Fibroblast of lung (primary cell): ENCODE measurements around the gene DCUN1D2. TPM values are rescaled to one million over a fixed set of nuclear protein-coding genes. Genes with fewer than 3 reads are reported as not detected.

Experiments used
- DNase-seq, 2 donors: peaks; one replicate each; pipeline versions ENCODE4 v3.0.0 to v3.0.0-alpha.2; 2010; ENCODE audit warnings: low read depth in 2 of 2
- H2AFZ ChIP-seq: 2 replicates; pipeline ENCODE4 v1.5.1; 2012; ENCODE audit warnings: low read length, control low read depth, inconsistent platforms
- H3K27ac ChIP-seq: 2 replicates; pipeline ENCODE4 v1.5.1; 2011; ENCODE audit warnings: low read length, control low read depth; ENCODE audit not compliant: insufficient read depth
- H3K27me3 ChIP-seq: 2 replicates; pipeline ENCODE4 v1.5.1; 2011; ENCODE audit warnings: mild to moderate bottlenecking, low read length; ENCODE audit not compliant: control insufficient read depth, insufficient read depth
- H3K36me3 ChIP-seq: 2 replicates; pipeline ENCODE4 v1.5.1; 2011; ENCODE audit warnings: low read length; ENCODE audit not compliant: control insufficient read depth, insufficient read depth
- H3K4me1 ChIP-seq: 2 replicates; pipeline ENCODE4 v1.5.1; 2011; ENCODE audit warnings: low read length; ENCODE audit not compliant: control insufficient read depth, insufficient read depth; ENCODE audit errors: extremely low read depth
- H3K4me2 ChIP-seq: 2 replicates; pipeline ENCODE4 v1.5.1; 2011; ENCODE audit warnings: low read length, control low read depth; ENCODE audit not compliant: insufficient read depth; ENCODE audit errors: extremely low read depth
- H3K4me3 ChIP-seq, 4 experiments: fragments of 200-600 bp in 1 of 4; sonication (generic) in 1 of 4; replicated peaks in 1 of 4; 2 replicates each; pipeline ENCODE4 v1.5.1; 2011 to 2016; ENCODE audit warnings: low read length in 4 of 4, low read depth in 3 of 4, mild to moderate bottlenecking in 3 of 4, control low read depth in 2 of 4, inconsistent platforms in 1 of 4, mixed read lengths in 1 of 4; ENCODE audit not compliant: insufficient read depth in 1 of 4; ENCODE audit errors: control extremely low read depth in 1 of 4
- H3K79me2 ChIP-seq: 2 replicates; pipeline ENCODE4 v1.5.1; 2012; ENCODE audit warnings: mild to moderate bottlenecking, low read length, inconsistent platforms; ENCODE audit not compliant: control insufficient read depth, insufficient read depth
- H3K9ac ChIP-seq: 2 replicates; pipeline ENCODE4 v1.5.1; 2011; ENCODE audit warnings: mild to moderate bottlenecking, low read length, control low read depth; ENCODE audit not compliant: insufficient read depth
- H3K9me3 ChIP-seq: 2 replicates; pipeline ENCODE4 v1.5.1; 2012; ENCODE audit warnings: low read depth, low read length; ENCODE audit not compliant: control insufficient read depth, insufficient read depth
- H4K20me1 ChIP-seq: 2 replicates; pipeline ENCODE4 v1.5.1; 2011; ENCODE audit warnings: low read length; ENCODE audit not compliant: control insufficient read depth, insufficient read depth; ENCODE audit errors: extremely low read depth
- EZH2 ChIP-seq: IDR thresholded peaks from 2 replicates; pipeline ENCODE4 v1.5.1; 2012; ENCODE audit warnings: low read length, control low read depth, mild to moderate bottlenecking; ENCODE audit errors: missing control alignments
- polyA plus RNA-seq, 2 donors: library from polyadenylated mRNA; depleted of rRNA in 1 of 2; stranded (reverse) in 1 of 2; unstranded in 1 of 2; fragments of >200 nt; gene quantifications; 2 replicates each; pipeline ENCODE4 v1.2.1, GENCODE V29; 2011 to 2012; ENCODE audit warnings: missing spikeins in 1 of 2
- total RNA-seq: library from RNA; depleted of rRNA; stranded (reverse); fragments of >200 nt; gene quantifications from 2 replicates; pipeline ENCODE4 v1.2.1, GENCODE V29; 2014
- TF ChIP-seq, protein P1 (sequence below), 2 donors: IDR thresholded peaks in 1 of 2; conservative IDR thresholded peaks in 1 of 2; 1 replicate in 1 of 2; 2 replicates in 1 of 2; pipeline ENCODE4 v1.5.1; 2011 to 2012; ENCODE audit warnings: low read length in 2 of 2, control low read depth in 1 of 2, inconsistent platforms in 1 of 2, low read depth in 1 of 2, mild to moderate bottlenecking in 1 of 2

Gene DCUN1D2
- total and polyA plus RNA-seq, 2 donors (not counting 1 experiment from before 2014, with no cell fraction given), result 10.7 to 11.6 TPM

DNA sequence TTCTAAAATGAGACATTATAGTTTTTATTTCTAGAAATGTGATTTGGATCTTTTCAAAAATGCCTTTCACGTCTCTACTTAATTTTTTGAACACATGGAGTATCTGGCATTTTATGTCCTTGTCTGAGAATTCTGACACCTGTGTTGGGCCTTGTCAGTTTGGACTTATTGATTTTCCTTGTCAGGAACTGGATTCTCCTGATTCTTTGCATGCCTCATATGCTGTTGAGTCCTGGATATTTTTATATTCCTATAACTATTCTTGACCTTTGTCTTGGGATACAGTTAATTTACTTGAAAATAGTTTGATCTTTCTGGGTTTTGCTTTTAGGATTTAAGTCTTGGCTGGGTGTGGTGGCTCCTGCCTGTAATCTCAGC is 47.5 kb downstream of the DCUN1D2 start:
- no peaks in the 10 kb centered on the region for H3K4me1 ChIP-seq
- no peak overlapping the region for H3K4me2 ChIP-seq
- H3K9me3 ChIP-seq, result no peaks in the 10 kb centered on the region
- no peaks in the 10 kb centered on the region for H3K79me2 ChIP-seq
- H3K4me3 ChIP-seq, result no peak overlapping the region
- no peaks in the 10 kb centered on the region for H3K27me3 ChIP-seq
- DNase-seq, result no peak
- no peak overlapping the region for H2AFZ ChIP-seq
- no peaks in the 10 kb centered on the region for H3K36me3 ChIP-seq
- TF ChIP-seq EZH2, result no peak
- TF ChIP-seq, protein P1, sequence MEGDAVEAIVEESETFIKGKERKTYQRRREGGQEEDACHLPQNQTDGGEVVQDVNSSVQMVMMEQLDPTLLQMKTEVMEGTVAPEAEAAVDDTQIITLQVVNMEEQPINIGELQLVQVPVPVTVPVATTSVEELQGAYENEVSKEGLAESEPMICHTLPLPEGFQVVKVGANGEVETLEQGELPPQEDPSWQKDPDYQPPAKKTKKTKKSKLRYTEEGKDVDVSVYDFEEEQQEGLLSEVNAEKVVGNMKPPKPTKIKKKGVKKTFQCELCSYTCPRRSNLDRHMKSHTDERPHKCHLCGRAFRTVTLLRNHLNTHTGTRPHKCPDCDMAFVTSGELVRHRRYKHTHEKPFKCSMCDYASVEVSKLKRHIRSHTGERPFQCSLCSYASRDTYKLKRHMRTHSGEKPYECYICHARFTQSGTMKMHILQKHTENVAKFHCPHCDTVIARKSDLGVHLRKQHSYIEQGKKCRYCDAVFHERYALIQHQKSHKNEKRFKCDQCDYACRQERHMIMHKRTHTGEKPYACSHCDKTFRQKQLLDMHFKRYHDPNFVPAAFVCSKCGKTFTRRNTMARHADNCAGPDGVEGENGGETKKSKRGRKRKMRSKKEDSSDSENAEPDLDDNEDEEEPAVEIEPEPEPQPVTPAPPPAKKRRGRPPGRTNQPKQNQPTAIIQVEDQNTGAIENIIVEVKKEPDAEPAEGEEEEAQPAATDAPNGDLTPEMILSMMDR (conservative IDR thresholded peaks at IDR 0.05 in 1 of 2, IDR thresholded peaks at IDR 0.05 in 1 of 2; ENCODE audit: low read depth in 1 of 2, low read length in 2 of 2), result no peak
- H3K9ac ChIP-seq, result no peak overlapping the region
- no peaks in the 10 kb centered on the region for H4K20me1 ChIP-seq
- no peak overlapping the region for H3K27ac ChIP-seq

DNA sequence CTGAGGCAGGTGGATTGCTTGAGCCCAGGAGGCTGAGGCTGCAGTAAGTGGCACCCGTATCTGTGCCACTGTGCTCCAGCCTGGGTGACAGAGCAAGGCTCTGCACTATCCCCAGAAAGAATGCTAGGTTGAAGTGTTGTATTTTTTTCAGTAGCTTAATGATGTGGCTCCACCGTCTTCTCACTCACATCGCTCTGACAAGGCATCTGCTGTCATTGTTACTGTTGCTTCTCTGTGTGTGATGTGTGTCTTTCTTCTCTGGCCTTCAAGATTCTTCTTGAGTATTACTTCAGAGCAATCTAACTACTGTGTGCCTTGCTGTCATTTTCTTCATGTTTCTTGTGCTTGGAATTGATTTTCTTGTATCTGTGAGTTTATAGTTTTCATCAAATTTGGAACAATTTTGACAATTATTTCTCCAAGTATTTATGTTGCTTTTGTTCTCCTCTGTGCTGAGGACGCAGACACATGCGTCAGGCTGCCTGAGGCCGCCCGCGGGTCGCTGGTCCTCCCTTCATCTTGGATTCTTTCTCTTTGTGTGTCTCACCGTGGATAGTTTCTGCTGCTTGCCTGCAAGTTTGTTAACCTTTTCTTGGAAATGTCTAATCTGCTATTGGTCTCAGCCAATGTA is 48.0 kb downstream of the DCUN1D2 start:
- Histone ChIP-seq H3K27me3 (no peaks in the 10 kb centered on the region), H3K4me3 (no peak overlapping the region), H3K9ac (no peak overlapping the region), H3K79me2 (no peaks in the 10 kb centered on the region), H3K4me2 (no peak overlapping the region), H3K9me3 (no peaks in the 10 kb centered on the region), H3K27ac (no peak overlapping the region), H2AFZ (no peak overlapping the region), H3K4me1 (no peaks in the 10 kb centered on the region), H4K20me1 (no peaks in the 10 kb centered on the region), H3K36me3 (no peaks in the 10 kb centered on the region)
- DNase-seq, result no peak
- no peak for TF ChIP-seq EZH2
- TF ChIP-seq, protein P1 (conservative IDR thresholded peaks at IDR 0.05 in 1 of 2, IDR thresholded peaks at IDR 0.05 in 1 of 2; ENCODE audit: low read depth in 1 of 2, low read length in 2 of 2), result no peak

DNA sequence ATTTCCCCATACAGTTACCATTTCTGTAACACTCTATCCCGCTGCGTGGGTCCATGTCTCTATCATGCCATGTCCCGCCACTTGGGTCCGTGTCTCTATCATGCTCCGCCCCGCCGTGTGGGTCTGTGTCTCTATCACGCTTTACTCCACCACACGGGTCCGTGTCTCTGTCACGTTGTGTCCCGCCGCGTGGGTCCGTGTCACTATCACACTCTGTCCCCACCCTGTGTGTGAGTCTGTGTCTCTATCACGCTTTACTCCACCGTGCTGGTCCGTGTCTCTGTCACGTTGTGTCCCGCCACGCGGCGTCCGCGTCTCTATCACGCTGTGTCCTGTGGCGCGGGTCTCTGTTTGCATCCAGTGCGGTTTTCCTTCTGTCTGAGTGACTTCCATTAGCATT is 48.9 kb downstream of the DCUN1D2 start:
- Histone ChIP-seq H4K20me1 (no peaks in the 10 kb centered on the region), H3K9ac (no peak overlapping the region), H2AFZ (no peak overlapping the region), H3K27ac (no peak overlapping the region), H3K36me3 (no peaks in the 10 kb centered on the region), H3K4me1 (no peaks in the 10 kb centered on the region), H3K79me2 (no peaks in the 10 kb centered on the region), H3K4me2 (no peak overlapping the region), H3K4me3 (no peak overlapping the region), H3K9me3 (no peaks in the 10 kb centered on the region), H3K27me3 (no peaks in the 10 kb centered on the region)
- no peak for TF ChIP-seq EZH2
- TF ChIP-seq, protein P1 (conservative IDR thresholded peaks at IDR 0.05 in 1 of 2, IDR thresholded peaks at IDR 0.05 in 1 of 2; ENCODE audit: low read depth in 1 of 2, low read length in 2 of 2), result no peak
- no peak for DNase-seq
